PFSK-1 (cell line): ENCODE results near the gene MEPCE.
A peak's percentile ranks its signal among the peaks of the same experiment; 100 is the strongest.

Source experiments
- FOXP2 ChIP-seq: optimal IDR thresholded peaks from 2 replicates; pipeline ENCODE3; 2011; ENCODE audit warnings: borderline replicate concordance, control low read depth, inconsistent platforms; ENCODE audit not compliant: insufficient read depth; ENCODE audit errors: extremely low read length, extremely low read depth
- POLR2AphosphoS5 ChIP-seq: IDR thresholded peaks from 2 replicates; pipeline ENCODE4 v1.6.1; 2012; ENCODE audit warnings: low read depth, mild to moderate bottlenecking, control low read depth, low read length, moderate library complexity
- SIN3A ChIP-seq: IDR thresholded peaks from 2 replicates; pipeline ENCODE4 v1.6.1; 2012; ENCODE audit warnings: mild to moderate bottlenecking, low read length, moderate library complexity, borderline replicate concordance; ENCODE audit not compliant: insufficient read depth
- TAF1 ChIP-seq: IDR thresholded peaks from 2 replicates; pipeline ENCODE4 v1.6.1; 2012; ENCODE audit warnings: low read length, control low read depth, borderline replicate concordance; ENCODE audit not compliant: insufficient read depth
- TF ChIP-seq, protein P1 (sequence below), 2 experiments: IDR thresholded peaks; 2 replicates each; pipeline versions ENCODE4 v1.6.1 to v1.8.0; 2011 to 2012; ENCODE audit warnings: low read depth in 2 of 2, low read length in 2 of 2, control low read depth in 1 of 2, inconsistent platforms in 1 of 2, mild to moderate bottlenecking in 1 of 2, moderate library complexity in 1 of 2; ENCODE audit not compliant: insufficient read depth in 1 of 2

MEPCE gene

GRCh38 chr7:100476903-100477870 is 47.6 kb downstream of the MEPCE start:
- no peak for TF ChIP-seq TAF1
- no peak for TF ChIP-seq SIN3A

GRCh38 chr7:100477871-100478267 is 48.2 kb downstream of the MEPCE start:
- TF ChIP-seq POLR2AphosphoS5: no peak
- TF ChIP-seq SIN3A: no peak
- no peak for TF ChIP-seq FOXP2
- TF ChIP-seq, protein P1, sequence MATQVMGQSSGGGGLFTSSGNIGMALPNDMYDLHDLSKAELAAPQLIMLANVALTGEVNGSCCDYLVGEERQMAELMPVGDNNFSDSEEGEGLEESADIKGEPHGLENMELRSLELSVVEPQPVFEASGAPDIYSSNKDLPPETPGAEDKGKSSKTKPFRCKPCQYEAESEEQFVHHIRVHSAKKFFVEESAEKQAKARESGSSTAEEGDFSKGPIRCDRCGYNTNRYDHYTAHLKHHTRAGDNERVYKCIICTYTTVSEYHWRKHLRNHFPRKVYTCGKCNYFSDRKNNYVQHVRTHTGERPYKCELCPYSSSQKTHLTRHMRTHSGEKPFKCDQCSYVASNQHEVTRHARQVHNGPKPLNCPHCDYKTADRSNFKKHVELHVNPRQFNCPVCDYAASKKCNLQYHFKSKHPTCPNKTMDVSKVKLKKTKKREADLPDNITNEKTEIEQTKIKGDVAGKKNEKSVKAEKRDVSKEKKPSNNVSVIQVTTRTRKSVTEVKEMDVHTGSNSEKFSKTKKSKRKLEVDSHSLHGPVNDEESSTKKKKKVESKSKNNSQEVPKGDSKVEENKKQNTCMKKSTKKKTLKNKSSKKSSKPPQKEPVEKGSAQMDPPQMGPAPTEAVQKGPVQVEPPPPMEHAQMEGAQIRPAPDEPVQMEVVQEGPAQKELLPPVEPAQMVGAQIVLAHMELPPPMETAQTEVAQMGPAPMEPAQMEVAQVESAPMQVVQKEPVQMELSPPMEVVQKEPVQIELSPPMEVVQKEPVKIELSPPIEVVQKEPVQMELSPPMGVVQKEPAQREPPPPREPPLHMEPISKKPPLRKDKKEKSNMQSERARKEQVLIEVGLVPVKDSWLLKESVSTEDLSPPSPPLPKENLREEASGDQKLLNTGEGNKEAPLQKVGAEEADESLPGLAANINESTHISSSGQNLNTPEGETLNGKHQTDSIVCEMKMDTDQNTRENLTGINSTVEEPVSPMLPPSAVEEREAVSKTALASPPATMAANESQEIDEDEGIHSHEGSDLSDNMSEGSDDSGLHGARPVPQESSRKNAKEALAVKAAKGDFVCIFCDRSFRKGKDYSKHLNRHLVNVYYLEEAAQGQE (IDR thresholded peaks at IDR 0.05; ENCODE audit: insufficient read depth in 1 of 2, low read depth in 2 of 2, low read length in 2 of 2): no peak
- no peak for TF ChIP-seq TAF1

- TF ChIP-seq SIN3A (peak; percentile 92; the same call in 1 of the 2 replicates), POLR2AphosphoS5 (peak; percentile 94), FOXP2 (peak; percentile 95), TAF1 (peak; percentile 52; the same call in 1 of the 2 replicates)
- TF ChIP-seq, protein P1 (IDR thresholded peaks at IDR 0.05; ENCODE audit: insufficient read depth in 1 of 2, low read depth in 2 of 2, low read length in 2 of 2): 0 out of 4 replicates have a peak, but pooled peaks of 1 of the 2 experiments have one; percentile 36
Observed at GRCh38 chr7:100478958-100479660, 49.5 kb downstream of the MEPCE start, which contains the start of gene TSC22D4. TSS of gene TSC22D4 (minus strand) at chr7:100479214. CDS start at chr7:100478038, 1,176 bp downstream.

DNA sequence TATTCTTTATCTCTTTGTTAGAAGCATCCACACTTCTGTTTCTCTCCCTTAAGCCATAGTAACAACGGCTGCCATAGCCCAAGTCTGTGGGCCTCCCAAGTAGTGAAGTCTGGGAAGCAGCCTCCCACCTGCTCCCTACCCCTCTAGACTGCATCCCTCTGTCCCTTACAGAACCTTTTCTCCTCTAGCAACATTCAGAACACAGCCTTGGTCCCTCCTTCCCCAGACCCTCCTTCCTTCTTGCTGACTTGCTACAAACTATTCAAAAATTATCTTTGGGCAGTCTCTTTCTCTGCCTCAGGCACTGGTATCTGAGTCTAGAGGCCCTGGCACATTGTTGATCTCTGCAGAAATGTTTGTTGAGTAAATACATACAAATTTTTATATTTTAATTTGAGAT is 51.8 kb downstream of the MEPCE start:
- no peak for TF ChIP-seq SIN3A

- TF ChIP-seq, protein P1 (IDR thresholded peaks at IDR 0.05; ENCODE audit: insufficient read depth in 1 of 2, low read depth in 2 of 2, low read length in 2 of 2): no peak
- no peak for TF ChIP-seq TAF1
- no peak for TF ChIP-seq FOXP2
- no peak for TF ChIP-seq POLR2AphosphoS5
- no peak for TF ChIP-seq SIN3A
Observed at GRCh38 chr7:100482728-100483089, 53.1 kb downstream of the MEPCE start.
